GM12872 (cell line): ENCODE results near the gene DUSP28.

Experiments
- TF ChIP-seq, protein P1 (sequence below): IDR thresholded peaks from 3 replicates; pipeline ENCODE4 v1.5.1; 2011; ENCODE audit warnings: low read depth, mild to moderate bottlenecking, low read length, moderate library complexity; ENCODE audit not compliant: insufficient read depth

Gene DUSP28

GRCh38 chr2:240551811-240552210, 8.3 kb upstream of the DUSP28 start:
- TF ChIP-seq, protein P1, sequence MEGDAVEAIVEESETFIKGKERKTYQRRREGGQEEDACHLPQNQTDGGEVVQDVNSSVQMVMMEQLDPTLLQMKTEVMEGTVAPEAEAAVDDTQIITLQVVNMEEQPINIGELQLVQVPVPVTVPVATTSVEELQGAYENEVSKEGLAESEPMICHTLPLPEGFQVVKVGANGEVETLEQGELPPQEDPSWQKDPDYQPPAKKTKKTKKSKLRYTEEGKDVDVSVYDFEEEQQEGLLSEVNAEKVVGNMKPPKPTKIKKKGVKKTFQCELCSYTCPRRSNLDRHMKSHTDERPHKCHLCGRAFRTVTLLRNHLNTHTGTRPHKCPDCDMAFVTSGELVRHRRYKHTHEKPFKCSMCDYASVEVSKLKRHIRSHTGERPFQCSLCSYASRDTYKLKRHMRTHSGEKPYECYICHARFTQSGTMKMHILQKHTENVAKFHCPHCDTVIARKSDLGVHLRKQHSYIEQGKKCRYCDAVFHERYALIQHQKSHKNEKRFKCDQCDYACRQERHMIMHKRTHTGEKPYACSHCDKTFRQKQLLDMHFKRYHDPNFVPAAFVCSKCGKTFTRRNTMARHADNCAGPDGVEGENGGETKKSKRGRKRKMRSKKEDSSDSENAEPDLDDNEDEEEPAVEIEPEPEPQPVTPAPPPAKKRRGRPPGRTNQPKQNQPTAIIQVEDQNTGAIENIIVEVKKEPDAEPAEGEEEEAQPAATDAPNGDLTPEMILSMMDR = no peak

- TF ChIP-seq, protein P1 = no peak
These were observed 6.1 kb upstream of the DUSP28 start for GRCh38 chr2:240553956-240554480.

GRCh38 chr2:240554767-240555493, 5.2 kb upstream of the DUSP28 start:
- TF ChIP-seq, protein P1 = no peak

DNA sequence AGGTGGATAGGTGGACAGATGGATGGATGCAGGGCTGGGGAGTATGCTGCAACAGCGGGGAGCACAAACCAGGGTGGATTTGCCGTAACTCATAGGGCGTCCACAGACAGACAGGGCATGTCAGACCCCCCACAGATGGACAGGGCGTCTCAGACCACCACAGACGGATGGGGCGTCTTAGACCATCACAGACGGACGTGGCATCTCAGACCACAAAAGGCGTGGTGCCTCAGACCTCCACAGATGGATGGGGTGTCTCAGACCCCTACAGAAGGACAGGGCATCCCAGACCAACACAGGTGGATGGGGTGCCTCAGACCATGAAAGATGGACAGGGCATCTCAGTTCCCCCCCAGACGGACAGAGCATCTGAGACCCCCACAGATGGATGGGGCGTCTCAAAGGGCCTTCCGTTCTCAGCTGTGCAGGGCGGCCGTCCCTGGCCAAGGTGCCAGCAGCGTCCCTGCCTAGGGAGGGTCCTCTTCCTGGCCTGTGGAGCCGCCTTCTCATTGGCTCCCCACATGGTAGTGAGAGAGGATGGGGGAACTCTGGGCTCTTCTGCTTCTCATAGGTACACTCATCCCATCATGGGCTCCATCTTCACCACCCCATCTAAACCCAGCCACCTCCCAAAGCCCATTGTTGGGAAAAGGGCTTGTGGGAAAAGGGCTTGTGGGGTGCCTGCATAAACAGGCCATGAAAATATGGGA, 4.5 kb upstream of the DUSP28 start:
- TF ChIP-seq, protein P1 = no peak

GRCh38 chr2:240556553-240557100, 3.5 kb upstream of the DUSP28 start:
- TF ChIP-seq, protein P1 = peak; percentile 79

DNA sequence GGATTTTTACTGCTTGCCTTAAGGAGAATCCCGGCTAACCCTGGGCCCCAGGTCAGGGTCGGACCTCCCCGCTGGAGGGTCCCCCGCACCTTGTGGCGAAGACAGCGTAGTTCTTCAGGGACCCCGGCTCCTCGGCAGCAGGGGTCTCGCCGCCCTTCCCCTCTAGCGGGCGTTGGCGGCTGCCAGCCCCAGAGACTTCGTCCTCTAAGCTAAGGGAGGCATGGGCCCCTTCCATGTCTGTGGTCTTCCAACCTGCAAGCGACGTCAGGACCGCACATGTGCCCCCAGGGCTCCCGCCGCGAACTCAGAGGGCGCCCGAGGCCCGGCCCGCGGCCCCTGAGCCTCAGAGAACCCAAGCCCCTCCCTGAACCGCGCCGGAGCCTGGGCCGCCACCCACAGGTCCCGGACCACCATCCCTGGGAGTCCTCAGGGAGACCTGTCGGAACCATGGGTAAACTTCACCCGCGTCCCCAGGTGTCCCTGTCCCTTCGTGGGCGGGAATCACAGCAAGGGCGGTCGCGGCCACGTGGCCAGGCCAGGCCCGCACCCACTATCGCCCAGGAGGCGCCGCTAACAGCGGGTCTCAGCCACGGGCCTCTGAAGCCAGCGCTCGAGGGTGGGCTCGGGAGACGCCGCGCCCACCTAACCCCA, 2.9 kb upstream of the DUSP28 start:
- TF ChIP-seq, protein P1 = no peak

- TF ChIP-seq, protein P1 = no peak
These were observed 2.3 kb upstream of the DUSP28 start, which contains the start of gene ANKMY1 for GRCh38 chr2:240557808-240558207. TSS of gene ANKMY1 (minus strand) at chr2:240557988. CDS start at chr2:240557335, 653 bp downstream.
